GM19468 (cell line): ENCODE results near the gene CRYZL1.

ENCODE experiments used
- ATAC-seq: cut with Tn5 transposase; IDR thresholded peaks from one replicate; pipeline ENCODE4 v1.9.1; 2021; ENCODE audit warnings: mild to moderate bottlenecking, moderate library complexity, moderate number of reproducible peaks; ENCODE audit not compliant: unreplicated experiment; ENCODE audit errors: extremely low read depth

CRYZL1 gene

DNA sequence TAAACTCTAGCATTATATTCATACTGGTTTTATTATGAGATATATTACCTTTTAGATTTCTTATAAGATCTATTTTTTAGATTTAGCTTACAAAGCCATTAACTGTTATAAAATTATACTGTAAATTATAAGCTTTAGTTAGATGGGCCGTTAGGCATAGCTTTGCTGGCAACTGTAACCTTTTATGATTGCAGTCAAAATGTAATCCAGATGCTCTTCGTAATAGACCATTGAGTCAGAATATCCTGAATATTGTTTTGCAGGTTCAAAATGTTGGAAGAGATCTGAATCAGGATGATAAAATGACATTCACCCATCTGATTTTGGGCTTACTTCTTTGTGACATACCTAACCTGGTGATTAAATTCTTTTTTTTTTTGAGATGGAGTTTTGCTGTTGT is 21.7 kb upstream of the CRYZL1 start:
- ATAC-seq, result no peak

DNA sequence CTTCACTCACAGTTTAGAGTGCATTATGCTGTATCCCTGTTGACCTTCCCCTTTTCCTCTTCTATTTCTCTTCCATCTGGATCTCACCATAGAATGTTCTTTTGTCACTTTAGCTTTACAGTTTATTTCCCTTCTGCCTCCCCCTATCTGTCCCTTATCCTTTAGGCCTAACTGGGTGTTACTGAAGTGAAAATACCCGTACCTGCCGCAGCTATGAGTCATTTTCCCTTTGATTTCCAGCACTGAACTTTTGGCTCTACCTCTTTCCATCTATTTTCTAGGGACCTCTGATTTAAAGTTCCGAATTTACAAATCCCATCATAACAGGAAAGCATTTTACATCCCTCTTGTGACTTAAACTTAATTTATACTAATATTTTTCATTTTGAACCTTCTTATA is 20.5 kb upstream of the CRYZL1 start:
- no peak for ATAC-seq

DNA sequence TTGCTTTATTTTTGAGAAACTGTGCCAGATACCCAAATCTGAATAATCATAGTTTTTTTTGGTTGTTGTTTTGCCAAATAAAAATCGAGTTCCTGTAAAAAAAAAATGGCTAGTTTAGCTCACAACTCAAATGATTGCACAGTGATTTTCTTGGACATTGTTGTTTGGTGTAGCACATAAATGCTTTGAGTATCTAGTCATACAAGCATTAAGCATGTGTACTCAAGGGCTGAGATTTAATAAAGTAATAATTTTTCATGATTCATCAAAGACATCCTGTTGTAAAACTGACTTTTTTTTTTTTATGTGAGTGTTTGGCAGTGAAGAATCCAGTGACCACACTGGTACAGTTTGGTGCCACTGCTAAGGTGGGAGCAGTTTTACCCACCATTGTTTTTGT is 19.6 kb upstream of the CRYZL1 start:
- ATAC-seq, result no peak

DNA sequence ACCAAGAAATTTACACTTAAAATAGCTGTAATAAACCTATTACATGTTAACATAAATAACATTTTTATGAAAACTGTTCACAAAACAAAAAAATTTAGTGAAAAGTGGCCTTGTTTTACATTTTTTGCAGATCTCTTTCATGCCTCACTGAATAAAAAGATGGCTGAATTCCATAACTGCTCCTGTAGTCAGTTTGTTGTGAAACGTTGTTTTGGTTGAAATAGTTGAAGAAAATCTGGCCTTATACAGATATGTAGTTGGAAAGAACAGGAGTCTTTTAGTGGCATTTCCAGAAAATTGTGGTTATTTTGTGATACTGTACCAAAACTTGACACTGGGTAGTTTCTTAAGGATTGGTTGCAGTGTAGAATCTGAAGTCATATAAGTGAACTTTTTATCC is 18.9 kb upstream of the CRYZL1 start:
- no peak for ATAC-seq

DNA sequence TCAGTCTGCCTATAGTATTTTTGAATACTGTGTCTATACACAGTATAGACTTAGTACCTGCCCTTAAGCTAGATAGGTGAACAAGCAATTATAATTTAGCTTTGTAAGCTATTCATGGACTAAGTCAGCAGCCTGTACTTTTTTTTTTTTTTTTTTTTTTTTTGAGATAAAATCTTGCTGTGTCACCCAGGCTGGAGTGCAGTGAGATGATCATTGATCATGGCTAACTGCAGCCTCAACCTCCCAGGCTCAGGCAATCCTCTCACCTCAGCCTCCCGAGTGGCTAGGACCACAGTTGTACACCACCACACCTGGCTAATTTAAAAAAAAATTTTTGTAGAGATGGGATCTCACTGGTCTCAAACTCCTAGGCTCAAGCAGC is 18.0 kb upstream of the CRYZL1 start:
- ATAC-seq, result no peak

DNA sequence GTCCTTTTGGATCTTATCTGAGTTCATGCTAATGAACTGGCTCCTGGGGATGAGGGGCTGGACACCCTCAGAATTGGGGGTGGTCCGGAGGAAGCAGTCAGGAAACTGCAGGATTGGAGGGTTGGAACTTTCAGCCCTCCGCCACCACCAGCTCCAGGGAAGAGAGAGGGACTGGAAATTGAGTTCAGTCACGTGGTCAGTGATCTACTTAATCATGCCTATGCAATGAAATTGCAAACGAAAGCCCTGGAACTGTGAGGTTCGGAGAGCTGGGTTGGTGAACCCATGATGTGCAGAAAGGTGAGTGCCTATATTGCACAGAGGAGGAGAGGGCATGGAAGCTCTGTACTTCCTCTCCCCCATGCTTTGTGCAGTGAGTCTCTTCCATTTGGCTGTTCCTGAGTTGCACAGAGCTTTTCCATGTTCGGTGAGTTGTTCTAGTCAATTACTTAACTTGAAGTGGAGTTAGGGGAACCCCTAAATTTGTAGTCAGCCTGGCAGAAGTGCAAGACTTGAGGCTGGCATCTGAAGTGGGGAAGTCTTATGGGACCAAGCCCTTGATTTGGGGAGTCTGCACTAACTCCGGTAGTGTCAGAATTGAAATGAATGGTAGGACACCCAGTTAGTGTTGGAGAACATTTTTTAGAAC is 17.5 kb upstream of the CRYZL1 start:
- ATAC-seq, result no peak

DNA sequence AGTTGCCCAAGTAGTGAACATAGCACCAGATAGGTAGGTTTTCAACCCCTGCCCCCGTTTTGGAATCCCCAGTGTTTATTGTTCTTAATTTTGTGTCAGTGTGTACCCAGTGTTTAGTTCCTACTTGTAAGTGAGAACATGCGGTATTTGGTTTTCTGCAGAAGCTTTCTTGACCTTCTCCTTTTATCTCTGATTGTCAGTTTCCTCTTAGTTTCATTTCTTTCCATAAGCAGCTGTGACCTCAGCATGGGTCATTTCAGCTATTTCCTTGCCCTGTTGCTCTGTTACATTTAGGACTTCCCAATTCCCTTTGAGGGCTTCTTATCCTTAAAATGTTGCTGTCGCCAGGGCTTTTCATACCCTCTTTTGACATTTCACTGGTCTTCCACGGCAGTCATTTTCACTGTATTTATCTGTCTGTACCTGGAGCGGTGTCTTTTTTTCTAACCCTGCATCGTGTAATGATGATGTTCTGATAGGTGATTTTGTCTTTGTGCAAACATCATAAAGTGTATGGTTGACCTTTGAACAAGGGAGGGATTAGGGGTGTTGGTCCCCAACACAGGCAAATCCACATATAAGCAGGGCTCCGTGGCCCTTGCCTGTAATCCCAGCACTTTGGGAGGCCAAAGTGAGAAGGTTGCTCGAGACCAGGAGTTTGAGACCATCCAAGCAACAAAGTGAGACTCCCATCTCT is 15.7 kb upstream of the CRYZL1 start:
- no peak for ATAC-seq

DNA sequence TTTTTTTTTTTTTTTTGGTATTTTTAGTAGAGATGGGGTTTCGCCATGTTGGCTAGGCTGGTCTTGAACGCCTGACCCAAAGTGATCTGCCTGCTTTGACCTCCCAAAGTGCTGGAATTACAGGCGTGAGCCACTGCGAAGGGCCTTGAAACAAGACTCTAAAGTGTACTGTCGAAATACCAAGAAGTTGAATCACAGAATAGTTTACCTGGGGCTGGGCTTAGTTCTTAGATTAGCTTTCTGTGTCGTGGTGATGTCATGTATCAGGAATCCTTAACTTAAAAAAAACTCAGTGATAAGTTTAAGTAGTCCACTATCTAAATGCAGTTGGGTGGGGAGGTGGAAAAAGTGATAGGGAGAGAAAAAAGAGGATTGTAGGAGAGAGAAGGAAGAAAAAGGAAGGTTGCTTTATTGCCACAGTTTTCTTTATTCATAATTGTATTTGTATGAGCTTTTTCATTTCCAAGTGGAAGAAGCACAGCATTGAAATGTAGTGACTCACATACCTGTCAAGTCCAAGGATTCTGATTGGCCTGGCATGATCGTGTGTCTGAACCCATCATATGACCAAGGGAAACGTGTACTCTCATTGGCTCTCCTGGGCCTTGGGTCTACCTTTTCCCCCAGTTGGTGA is 14.2 kb upstream of the CRYZL1 start:
- no peak for ATAC-seq

DNA sequence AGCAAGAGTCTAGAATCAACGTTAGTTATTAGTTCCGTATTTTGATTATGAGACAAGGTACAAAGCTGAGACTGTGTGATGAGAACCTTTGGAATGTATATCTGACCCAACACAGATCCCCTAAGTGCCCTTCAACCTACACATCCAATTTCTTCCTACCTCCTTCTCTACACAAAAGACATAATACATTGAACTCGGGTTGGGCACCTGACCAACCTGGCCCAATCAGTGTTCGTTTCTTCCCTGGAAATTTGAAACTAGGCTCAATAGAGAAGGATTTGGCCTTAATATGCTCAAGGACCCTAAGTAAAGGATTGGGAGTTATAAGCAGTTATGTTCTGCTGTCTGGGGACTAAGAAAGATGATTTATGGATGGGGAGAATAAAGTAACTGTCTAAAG is 12.9 kb upstream of the CRYZL1 start:
- no peak for ATAC-seq

DNA sequence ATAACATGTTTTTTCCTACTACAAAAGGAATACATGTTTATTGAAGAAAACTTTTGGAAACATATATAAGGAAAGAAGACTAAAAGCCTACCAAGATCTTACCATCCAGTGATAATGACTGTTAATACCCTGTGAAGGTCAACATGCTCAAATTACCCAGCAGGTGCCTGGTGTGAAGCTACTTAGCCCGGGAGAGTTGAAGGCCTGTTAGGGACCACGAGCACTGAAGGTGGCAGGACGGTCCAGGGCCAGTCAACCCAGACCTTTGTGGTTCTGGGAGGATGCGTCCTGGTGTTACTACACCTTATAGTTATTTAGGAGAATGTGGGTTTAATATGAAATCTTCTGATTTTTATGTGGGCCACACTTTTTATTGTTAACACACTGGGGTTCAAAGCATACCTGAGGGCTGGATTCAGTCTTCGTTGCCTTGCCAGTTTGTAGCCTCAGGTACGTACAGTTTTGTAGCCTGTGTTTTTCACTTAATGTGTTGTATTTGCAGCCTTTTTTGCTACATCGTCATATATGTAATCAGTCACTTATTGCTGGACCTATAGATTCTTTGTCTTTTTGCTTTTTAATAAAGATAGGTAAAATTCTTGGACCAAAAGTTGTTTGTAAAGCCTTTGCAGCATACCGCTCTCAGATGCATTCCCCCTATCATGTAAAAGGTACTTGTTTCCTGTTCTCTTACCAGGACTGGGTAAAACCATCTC is 10.6 kb upstream of the CRYZL1 start:
- ATAC-seq, result no peak

DNA sequence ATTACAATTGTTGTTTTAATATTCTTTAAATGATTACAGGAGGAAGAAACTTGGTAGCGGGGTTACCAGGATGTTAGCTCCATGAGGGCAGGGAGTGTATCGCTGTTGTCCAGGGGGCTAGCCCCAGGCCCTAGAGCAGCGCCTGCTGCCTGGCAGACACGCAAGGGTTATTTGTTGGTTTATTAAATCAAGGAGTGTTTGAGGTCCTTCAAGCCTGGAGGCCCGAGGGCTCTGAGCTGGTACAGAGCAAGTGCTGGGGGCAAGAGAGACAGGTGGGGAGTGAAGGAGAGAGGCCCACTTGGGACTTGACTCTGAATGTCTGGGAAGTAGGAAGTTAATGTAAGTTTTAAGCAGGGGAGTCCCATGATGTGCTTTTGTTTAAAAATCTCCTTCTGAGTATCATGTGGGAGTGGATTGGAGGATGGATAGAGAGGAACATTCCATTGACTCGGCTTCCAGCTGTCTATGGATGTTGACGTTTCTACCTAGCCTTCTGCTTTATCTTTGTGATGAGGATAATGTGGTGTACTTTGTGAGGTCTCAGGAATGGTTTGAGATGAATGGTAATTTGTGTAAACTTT is 9.5 kb upstream of the CRYZL1 start:
- no peak for ATAC-seq

DNA sequence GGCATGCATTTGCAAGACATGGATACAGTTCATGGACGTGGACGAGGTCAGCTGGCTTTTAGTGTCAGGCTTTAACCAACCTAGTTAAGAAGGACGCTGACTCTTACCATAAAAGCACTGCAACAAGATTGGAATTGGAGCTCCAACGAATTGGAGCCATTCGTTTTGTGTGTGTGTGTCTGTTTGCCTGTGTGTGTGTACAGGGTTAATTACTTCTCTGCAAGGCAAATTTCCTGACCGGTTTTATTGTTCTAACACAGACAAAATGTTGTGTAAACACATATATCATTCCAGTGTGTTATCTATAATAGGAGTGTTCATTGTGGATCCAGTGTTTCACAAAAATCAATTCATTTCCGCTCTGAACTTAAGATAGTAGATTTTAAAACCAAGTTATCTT is 8.7 kb upstream of the CRYZL1 start:
- no peak for ATAC-seq

DNA sequence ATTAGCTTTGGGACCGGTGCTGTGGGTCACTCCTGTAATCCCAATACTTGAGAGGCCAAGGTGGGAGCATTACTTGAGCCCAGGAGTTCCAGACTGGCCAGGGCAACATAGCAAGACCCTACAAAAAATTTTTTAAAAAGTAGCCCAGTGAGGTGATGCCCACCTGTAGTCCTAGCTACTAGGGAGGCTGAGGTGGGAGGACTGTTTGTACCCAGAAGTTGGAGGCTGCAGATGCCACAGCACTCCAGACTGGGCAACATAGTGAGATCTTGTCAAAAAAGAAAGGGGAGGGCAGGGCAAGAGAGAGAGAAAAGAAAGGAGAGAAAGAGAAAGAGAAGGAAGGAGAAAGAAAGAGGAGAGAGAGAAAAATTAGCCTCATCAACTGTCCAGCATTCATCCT is 7.0 kb upstream of the CRYZL1 start:
- ATAC-seq, result no peak

DNA sequence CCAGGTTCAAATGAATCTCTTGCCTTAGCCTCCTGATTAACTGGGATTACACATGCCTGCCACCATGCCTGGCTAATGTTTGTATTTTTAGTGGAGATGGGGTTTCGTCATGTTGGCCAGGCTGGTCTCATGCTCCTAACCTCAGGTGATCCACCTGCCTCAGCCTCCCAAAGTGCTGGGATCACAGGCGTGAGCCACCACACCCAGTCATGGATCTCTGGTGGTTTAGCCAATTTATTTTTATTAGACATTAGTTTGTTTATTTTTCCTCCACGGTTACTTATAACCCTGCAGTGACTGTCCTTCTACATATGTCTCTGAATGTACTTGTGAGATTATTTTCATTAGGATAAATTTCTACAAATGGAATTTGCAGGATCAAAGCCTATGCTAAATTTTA is 6.0 kb upstream of the CRYZL1 start:
- ATAC-seq, result no peak

DNA sequence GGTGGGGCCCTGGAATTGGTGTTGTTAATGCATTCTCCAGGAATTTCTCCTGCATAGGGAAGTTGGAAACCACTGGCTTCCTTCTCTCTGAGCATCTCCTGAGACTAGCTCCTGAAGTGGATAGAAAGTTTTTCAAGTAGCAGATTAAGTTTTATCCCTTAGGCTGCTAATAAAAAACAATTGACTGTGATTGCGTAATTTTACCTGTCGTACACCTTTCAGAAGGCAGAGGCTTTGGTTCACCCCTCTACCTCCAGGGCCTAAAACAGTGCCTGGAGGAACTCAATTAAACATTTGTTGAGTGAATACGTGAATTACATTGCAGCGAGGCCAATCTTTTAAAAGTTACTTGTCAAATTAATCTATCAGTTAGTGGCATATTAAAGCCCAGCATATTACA is 4.2 kb upstream of the CRYZL1 start:
- no peak for ATAC-seq

DNA sequence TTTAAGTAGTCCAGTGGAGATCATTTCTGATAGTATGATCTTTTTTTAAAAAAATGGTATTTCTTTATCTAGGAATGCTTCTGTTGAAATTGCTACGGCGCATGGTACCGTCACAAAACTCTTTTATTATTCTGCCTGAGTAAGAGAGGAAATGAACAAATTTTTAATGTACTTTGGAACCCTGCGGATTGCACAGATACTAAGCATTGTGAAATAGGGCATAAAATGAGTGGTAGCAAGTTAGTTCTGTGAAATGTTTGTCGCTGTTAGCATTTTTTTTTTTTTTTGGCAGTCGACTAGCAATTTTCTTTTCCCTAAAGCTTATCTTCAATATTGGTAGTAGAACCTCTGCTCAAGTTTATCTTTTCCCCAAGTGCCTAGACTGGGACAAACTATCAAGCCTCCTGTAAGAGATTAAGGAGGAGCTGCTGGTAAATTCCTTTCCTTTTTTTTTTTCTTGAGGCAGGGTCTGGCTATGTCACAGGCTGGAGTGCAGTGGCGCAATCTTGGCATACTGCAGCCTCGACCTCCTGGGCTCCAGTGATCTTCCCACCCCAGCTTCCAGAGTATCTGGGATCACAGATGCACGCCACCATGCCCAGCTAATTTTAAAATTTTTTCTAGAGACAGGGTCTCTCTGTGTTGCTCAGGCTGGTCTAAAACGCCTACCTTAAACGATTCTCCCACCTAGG is 3.0 kb upstream of the CRYZL1 start:
- no peak for ATAC-seq

DNA sequence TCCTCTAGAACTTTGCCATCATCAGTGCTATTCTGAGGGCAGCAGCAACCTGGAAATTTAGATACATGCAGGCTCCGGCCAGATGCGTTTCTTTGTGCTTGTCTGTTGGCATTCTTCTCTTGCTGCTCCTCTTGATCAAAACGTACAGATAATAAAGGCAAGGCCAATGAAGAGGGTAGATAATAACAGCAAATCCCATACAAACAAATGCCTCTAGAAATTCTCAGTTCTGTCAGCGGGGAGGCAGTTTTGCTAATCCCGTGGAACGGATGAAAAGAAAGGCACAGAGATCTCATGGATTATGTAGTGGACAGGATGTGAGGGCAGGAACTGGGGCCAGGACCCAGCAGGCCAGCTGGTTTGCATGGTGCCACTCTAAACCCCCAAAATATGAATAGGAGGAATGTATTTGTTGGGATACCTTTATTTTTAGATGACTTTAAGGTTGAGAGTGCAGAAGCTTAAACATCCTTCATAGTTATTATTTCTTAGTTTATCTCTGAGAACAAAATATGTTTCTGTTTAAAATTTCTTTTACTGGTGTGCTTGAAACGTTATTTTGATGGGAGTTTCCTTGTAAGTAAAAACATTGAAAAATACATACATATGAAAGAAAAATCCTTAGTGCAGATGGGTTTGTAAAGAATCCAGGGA is 2.2 kb upstream of the CRYZL1 start:
- no peak for ATAC-seq

DNA sequence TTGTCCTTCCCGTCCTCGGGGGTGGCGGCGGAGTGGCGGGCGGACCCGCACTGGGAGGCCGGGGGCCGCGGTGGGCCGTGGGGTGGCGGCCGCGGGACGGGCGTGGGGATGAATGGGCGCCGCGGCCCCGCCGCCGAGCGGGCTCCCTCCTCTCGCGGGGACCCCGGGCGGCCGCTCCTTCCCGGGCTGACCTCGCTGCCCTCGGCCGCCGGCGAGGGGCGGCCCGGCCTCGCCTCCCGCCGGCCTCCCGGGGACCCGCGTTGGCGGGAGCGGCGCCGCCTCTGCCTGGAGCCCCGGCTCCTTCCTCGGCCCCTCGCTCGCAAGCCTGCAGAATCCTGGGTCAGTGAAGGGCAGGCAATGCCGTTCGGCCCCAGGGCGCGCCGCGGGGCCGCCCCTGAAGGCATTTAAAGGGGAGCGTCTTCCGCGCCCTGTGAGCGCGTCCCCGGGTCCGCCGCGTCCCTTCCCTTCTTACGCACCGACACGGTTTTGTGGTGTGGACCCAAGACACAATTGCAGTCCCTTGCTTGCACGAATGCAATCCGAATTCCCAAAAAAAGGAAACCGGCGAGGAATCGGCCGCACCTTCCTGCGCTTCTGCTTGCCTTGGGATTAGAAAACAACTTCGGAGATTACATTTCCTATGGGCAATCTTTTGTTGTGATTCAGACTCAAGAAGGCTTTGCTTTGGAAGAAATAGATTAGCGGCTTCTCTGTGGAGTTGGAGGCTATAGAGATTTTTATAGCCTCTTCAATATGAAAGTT is 1.5 kb upstream of the CRYZL1 start:
- ATAC-seq, result no peak
